Adipocyte (in vitro differentiated cells): ENCODE measurements around the gene RSRC1.
A peak's percentile ranks its signal among the peaks of the same experiment; 100 is the strongest.

Experiments
- DNase-seq: peaks from one replicate; pipeline ENCODE4 v3.0.0-alpha.2; 2015; ENCODE audit warnings: low read depth
- H3K27me3 ChIP-seq: replicated peaks from 2 replicates; pipeline ENCODE4 v1.7.0; 2013; ENCODE audit warnings: mild to moderate bottlenecking, low read length, moderate library complexity; ENCODE audit not compliant: control insufficient read depth, insufficient read depth
- H3K36me3 ChIP-seq: 2 replicates; pipeline ENCODE4 v1.7.0; 2013; ENCODE audit warnings: low read length, mild to moderate bottlenecking, moderate library complexity; ENCODE audit not compliant: control insufficient read depth, insufficient read depth, severe bottlenecking
- H3K4me1 ChIP-seq: 2 replicates; pipeline ENCODE4 v1.7.0; 2013; ENCODE audit warnings: mild to moderate bottlenecking, low read length, moderate library complexity; ENCODE audit not compliant: control insufficient read depth, insufficient read depth
- H3K4me3 ChIP-seq: 2 replicates; pipeline ENCODE4 v1.7.0; 2013; ENCODE audit warnings: mild to moderate bottlenecking, low read length, moderate library complexity
- H3K9ac ChIP-seq: 2 replicates; pipeline ENCODE4 v1.7.0; 2013; ENCODE audit warnings: mild to moderate bottlenecking, low read length, moderate library complexity
- H3K9me3 ChIP-seq: 2 replicates; pipeline ENCODE4 v1.7.0; 2013; ENCODE audit warnings: mild to moderate bottlenecking, low read length, moderate library complexity; ENCODE audit not compliant: control insufficient read depth

Gene RSRC1

GRCh38 chr3:158148218-158148617 lies 38.3 kb downstream of the RSRC1 start:
- Histone ChIP-seq H3K9ac (no peak overlapping the region), H3K4me1 (peaks cover 15% of the 10 kb centered on the region), H3K36me3 (no peaks in the 10 kb centered on the region), H3K4me3 (no peak overlapping the region), H3K27me3 (no peaks in the 10 kb centered on the region), H3K9me3 (no peaks in the 10 kb centered on the region)
- no peak for DNase-seq

GRCh38 chr3:158152186-158152585 lies 42.3 kb downstream of the RSRC1 start:
- DNase-seq: peak; percentile 20
- peak overlapping the region; percentile 37 for H3K9ac ChIP-seq
- peak overlapping the region; percentile 49 for H3K4me3 ChIP-seq
- no peaks in the 10 kb centered on the region for H3K9me3 ChIP-seq
- no peaks in the 10 kb centered on the region for H3K36me3 ChIP-seq
- H3K4me1 ChIP-seq: peaks cover 15% of the 10 kb centered on the region
- H3K27me3 ChIP-seq: no peaks in the 10 kb centered on the region

GRCh38 chr3:158158969-158159368 lies 49.1 kb downstream of the RSRC1 start:
- Histone ChIP-seq H3K36me3 (no peaks in the 10 kb centered on the region), H3K4me1 (peaks cover 31% of the 10 kb centered on the region), H3K4me3 (no peak overlapping the region), H3K27me3 (no peaks in the 10 kb centered on the region), H3K9me3 (no peaks in the 10 kb centered on the region), H3K9ac (no peak overlapping the region)
- no peak for DNase-seq

- DNase-seq: no peak
- Histone ChIP-seq H3K9me3 (no peaks in the 10 kb centered on the region), H3K9ac (no peak overlapping the region), H3K4me1 (peaks cover 31% of the 10 kb centered on the region), H3K4me3 (no peak overlapping the region), H3K27me3 (no peaks in the 10 kb centered on the region), H3K36me3 (no peaks in the 10 kb centered on the region)
Measured at GRCh38 chr3:158159714-158160113, 49.8 kb downstream of the RSRC1 start.

DNA sequence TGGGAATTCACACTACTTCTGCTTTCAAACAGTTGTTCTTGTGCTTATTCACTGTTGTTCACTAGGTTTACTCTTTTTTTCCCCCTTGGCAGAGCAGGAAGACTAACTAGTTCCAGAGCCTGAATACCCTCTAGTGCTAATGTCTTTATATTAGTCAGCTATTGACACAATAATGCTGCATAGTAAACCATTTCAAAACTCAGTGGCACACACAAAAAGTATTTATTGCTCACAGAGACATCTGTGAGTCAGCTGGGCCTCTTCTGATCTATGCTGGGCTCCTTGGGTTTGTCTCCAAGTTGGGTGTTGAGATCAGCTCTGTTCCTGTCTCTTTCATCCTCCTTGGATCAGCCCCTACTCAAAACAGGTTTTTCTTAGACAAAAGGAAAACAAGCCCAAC lies 51.1 kb downstream of the RSRC1 start:
- peak; percentile 76 for DNase-seq
- Histone ChIP-seq H3K9me3 (no peaks in the 10 kb centered on the region), H3K36me3 (no peaks in the 10 kb centered on the region), H3K27me3 (no peaks in the 10 kb centered on the region), H3K9ac (peak overlapping the region; percentile 19), H3K4me1 (peaks cover 38% of the 10 kb centered on the region), H3K4me3 (no peak overlapping the region)

DNA sequence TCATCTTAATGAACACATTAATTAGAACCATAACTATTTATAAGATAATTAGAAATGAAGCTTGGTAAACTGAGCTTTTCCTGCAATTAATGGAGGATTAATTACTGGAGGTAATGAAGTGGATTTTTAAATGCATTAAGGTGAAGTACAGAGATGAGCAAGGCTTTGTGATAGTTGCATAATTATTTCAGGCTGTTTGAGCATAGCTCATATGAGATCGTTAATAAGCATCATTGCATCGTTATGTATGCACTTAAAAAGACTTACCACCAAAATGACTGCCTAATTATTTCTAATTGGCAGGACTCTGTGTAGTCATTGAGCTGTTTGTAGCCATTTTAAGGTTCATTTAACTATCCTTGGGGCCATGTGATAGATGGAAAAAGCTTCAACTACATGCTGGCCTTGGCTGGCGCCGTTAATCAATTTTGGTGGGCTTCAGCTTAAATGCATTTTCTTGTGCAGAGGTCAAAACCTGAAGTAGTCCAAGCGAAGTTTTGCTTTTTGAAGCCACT lies 55.3 kb downstream of the RSRC1 start:
- H3K4me3 ChIP-seq: no peak overlapping the region
- H3K9me3 ChIP-seq: no peaks in the 10 kb centered on the region
- no peaks in the 10 kb centered on the region for H3K27me3 ChIP-seq
- no peak for DNase-seq
- peaks cover 57% of the 10 kb centered on the region for H3K4me1 ChIP-seq
- H3K9ac ChIP-seq: no peak overlapping the region
- no peaks in the 10 kb centered on the region for H3K36me3 ChIP-seq

DNA sequence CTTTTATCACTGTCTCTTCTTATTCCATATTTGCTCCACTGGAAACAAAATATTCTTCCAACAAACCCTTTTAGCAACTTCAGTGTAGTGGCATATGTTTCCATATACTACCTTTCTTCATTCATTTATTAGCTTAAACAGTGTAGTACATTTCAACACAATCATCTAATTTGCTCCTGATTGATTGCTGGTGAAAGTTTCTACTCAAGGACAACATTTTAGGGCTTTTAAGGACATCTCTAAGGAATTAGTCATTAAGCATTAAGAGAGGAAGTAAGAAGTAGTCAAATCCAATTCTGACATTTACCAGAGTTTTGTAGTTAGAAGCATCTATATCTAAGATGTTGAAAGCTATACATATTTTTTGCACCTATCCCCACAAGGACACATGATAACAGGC lies 55.8 kb downstream of the RSRC1 start:
- no peaks in the 10 kb centered on the region for H3K9me3 ChIP-seq
- H3K9ac ChIP-seq: no peak overlapping the region
- no peak overlapping the region for H3K4me3 ChIP-seq
- H3K27me3 ChIP-seq: no peaks in the 10 kb centered on the region
- DNase-seq: no peak
- peaks cover 52% of the 10 kb centered on the region for H3K4me1 ChIP-seq
- no peaks in the 10 kb centered on the region for H3K36me3 ChIP-seq

GRCh38 chr3:158166223-158166622 lies 56.3 kb downstream of the RSRC1 start:
- no peak for DNase-seq
- Histone ChIP-seq H3K9ac (no peak overlapping the region), H3K36me3 (no peaks in the 10 kb centered on the region)

DNA sequence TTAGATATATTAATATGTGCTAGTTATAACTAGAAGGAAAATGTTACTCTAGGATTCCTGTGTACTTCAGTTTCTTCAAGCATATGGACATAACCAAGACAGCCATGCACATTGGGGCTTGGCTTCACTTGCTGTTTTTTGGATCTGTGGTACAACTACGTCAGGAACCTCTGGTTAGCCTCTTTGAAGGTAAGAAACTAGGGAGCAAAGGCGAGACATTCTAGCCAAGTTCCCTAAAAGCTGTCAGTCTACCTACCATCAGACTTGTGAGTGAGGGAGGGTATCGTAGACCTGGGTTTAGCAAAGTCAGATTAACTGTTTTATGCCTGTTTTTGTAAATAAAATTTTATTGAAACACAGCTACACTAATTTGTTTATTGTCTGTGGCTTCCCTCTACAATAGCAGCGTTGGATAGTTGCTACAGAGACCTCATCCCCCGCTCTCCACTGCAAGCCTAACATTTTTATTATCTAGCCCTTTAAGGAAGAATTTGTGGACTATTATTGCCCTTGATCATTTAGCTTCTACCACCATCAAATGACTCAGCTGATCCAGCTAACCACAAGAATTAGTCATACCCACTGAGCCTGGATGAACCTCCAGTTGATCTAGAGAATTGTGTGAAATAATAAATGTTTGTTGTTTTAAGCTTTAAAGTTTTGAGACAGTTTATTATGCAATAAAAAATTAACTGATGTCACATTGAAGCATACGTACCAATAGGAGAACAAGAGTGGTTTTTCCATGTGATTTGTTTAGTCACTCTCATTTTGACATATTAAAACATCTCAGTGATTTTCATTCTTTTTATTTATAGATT lies 58.1 kb downstream of the RSRC1 start:
- no peak overlapping the region for H3K9ac ChIP-seq
- DNase-seq: peak; percentile 93

More at GRCh38 chr3:158166223-158166622, 56.3 kb downstream of the RSRC1 start:
- H3K4me1 ChIP-seq: peaks cover 48% of the 10 kb centered on the region
- H3K4me3 ChIP-seq: no peak overlapping the region
- no peaks in the 10 kb centered on the region for H3K27me3 ChIP-seq
- no peaks in the 10 kb centered on the region for H3K9me3 ChIP-seq

GRCh38 chr3:158169091-158169491 lies 59.2 kb downstream of the RSRC1 start:
- Histone ChIP-seq H3K4me3 (no peak overlapping the region), H3K9ac (no peak overlapping the region), H3K27me3 (no peaks in the 10 kb centered on the region), H3K9me3 (no peaks in the 10 kb centered on the region), H3K36me3 (no peaks in the 10 kb centered on the region), H3K4me1 (peaks cover 43% of the 10 kb centered on the region)
- no peak for DNase-seq

More for the DNA sequence above, 58.1 kb downstream of the RSRC1 start:
- no peaks in the 10 kb centered on the region for H3K27me3 ChIP-seq
- no peak overlapping the region for H3K4me3 ChIP-seq
- H3K4me1 ChIP-seq: peaks cover 43% of the 10 kb centered on the region
- no peaks in the 10 kb centered on the region for H3K9me3 ChIP-seq
- H3K36me3 ChIP-seq: no peaks in the 10 kb centered on the region

- Histone ChIP-seq H3K9me3 (no peaks in the 10 kb centered on the region), H3K27me3 (no peaks in the 10 kb centered on the region), H3K4me3 (no peak overlapping the region), H3K9ac (no peak overlapping the region), H3K4me1 (peaks cover 7% of the 10 kb centered on the region), H3K36me3 (no peaks in the 10 kb centered on the region)
- DNase-seq: no peak
Measured at GRCh38 chr3:158181096-158181495, 71.2 kb downstream of the RSRC1 start.
